GM19043 (cell line): Measurements from ENCODE around the gene WBP2.

Source experiments
- ATAC-seq: cut with Tn5 transposase; IDR thresholded peaks from one replicate; pipeline ENCODE4 v1.9.1; 2021; ENCODE audit warnings: low read depth; ENCODE audit not compliant: unreplicated experiment

Gene WBP2

DNA sequence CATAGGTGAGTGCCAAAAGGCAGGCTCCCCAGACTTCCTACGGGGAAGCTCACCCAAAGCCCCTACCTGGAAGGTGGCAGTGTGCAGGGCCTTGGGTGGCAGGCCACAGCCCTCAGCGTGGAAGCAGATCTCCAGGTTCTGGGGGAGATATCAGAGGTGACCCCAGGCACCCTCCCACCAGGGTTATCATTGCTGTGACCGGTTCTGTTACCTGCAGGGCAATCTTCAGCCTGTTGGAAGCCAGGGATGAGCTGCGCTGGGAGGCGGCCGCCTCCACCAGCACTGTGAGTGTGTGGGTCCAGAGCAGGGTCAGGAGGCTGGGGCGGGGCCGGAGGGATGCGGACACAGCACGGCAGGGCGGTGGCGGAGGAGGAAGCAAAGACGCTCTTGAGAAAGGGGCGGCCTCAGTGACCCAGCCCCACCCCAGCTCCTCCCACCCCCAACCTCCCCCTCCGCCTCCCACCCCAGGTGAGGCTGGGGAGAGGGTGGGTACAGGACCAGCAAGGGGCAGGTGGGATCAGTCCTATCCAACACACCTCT lies 24.0 kb downstream of the WBP2 start:
- ATAC-seq: no peak

DNA sequence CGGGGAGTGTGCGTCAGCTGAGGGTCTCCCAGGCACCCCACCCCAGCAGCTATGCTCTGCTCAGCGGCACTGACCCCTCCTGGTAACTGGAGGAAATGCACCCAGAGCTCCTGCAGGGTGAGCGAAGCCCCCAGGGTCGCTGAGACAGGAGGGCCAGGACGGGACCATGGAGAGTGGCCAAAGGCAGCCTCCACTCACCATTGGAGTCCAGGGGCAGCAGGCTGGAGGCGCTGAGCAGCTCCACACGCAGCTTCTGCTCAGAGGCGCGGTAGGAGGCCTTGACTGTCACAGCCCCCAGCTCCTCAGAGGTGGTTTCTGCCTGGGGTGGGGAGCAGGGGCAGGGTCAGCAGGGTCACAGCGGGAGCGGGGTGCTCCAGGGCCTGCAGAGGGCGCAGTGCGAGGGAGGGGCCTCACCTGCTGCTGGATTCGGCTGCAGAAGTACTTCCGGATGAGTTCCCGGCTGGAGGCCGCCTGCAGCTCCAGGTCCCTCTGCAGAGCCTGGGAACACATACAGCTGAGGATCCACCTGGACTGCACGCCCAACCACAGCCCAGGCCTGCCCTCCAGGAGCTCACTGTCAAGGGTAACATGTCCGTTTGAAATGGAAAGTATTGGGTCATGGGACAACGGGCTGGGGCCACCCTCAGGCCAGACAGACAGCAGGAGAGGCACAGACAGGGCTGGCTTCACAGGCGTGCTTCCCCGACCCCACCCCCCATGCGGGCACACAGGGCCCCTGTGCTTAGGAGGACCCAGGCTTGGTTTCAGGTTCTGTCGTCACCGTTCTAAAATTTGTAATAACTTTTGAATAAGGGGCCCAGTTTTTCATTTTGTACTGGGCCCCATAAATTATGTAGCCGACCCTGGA lies 24.7 kb downstream of the WBP2 start:
- no peak for ATAC-seq

DNA sequence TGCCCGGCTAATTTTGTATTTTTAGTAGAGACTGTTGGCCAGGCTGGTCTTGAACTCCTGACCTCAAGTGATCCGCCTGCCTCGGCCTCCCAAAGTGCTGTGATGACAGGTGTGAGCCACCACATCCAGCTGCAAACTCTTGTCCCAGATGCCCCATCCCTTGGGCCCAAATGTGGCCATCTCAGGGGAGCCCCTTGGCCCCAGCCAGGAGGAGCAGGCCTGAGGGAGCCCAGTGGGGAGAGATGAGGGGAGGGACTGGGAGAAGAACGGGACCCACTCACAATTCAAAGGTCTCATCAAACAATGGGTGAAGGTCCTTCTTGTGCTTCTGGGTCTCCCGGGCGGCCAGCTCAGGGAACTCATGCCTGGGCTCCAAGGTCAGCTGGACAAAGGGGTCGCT lies 25.4 kb downstream of the WBP2 start:
- ATAC-seq: no peak

DNA sequence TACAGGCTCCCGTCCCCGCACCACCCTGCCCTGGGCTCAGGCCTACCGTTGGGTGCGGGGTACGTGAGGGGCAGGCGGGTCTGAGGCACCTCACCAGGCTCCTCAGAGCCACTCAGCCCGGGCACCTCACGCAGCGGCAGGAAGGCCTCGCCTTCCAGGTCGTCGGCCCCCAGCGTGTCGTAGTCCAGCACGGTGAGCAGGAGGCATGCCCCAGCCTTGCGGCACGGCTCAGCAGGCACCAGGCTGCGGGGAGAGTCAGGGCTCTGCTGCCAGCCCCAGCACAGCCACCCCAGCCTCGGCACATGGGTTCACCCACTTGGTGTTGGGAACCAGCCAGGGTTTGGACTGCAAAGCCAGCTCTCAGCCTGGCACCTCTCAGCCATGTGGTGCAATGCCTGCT lies 26.4 kb downstream of the WBP2 start:
- ATAC-seq: no peak

DNA sequence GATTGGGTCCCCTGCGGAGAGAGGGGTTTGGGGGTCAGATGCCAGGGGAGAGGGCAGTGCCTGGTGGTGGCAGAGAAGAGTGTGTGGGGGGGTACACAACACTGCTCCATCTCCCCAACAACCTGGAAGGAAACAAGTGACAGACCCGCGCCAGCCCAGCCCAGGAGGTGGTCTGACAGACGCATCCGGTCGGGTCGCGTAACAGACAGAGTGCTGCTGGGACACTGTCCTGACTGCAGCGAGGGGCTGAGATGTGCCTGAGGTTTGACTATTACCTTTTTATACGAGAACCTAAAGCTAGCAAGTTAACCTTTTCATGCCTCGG lies 27.1 kb downstream of the WBP2 start:
- no peak for ATAC-seq

DNA sequence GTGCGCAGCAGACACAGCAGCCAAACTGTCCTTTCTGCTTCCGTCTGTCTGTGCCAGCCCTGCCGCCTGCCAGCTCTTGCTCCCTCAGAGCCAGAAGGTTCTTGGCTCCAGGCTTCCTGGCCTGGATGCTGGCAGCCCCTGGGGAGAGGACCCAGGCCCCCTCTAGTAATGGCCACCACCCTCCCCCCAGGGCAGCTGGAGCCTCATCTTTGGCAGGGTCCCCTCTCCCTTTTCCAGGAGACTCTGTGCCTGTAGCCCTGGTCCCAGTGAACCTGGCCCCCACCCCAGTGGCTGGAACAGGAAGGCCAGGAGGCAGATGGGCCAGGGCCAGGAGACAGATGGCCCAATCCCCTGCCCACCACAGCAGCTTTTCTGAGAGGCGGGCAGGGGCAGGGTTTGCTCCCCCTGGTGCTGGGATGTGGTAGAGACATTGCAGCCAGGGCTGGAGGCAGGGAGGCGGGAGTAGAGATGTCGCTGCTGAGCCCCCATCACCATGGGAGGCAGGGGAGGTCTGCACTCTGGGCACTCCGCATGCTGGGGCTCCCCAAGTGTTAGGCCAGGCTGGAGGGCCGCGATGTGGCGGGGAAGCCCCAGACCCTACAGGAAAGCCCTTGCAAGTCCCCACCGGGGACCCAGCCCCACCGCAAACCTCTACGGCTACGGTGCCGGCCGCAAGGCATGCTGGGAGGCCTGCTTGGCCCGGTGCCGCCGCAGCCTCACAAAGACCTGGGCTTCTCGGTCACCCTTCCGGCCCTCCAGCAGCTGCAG lies 27.6 kb downstream of the WBP2 start:
- ATAC-seq: no peak

DNA sequence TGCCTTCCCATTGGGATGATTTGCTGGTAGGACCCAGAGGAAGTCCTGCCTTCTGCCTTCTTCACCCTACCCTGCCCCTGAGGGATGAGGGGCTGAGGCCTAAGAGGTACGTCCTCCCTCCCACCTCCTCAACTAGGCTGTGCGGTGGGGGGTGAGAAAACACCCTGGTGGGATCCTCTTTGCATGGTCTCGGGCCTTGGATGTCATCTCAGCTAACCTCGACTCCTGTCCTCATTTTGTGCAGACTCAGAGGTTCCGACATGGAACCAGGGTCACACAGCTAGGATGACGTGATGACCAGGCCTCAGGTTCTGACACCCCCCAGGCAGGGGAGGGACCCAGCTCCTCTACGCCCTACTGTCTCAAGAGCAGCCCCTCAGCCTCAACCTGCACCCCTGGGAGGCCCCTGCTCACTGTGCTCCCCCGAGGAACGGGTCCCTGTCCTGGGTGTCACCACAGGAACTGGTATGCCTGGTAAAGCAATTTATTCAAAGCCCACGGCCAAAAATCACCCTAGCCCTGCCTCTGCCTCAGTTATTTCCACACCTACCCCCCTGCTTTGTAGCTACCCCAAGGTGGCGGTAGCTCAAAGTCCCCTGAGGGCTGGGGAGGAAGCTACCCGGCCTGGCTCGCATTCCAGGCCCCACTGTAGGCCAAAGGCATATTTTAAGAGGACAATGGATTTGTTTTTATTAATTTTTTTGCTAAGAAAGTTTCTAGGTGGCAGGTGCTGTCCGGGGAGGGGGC lies 28.4 kb downstream of the WBP2 start:
- ATAC-seq: no peak

DNA sequence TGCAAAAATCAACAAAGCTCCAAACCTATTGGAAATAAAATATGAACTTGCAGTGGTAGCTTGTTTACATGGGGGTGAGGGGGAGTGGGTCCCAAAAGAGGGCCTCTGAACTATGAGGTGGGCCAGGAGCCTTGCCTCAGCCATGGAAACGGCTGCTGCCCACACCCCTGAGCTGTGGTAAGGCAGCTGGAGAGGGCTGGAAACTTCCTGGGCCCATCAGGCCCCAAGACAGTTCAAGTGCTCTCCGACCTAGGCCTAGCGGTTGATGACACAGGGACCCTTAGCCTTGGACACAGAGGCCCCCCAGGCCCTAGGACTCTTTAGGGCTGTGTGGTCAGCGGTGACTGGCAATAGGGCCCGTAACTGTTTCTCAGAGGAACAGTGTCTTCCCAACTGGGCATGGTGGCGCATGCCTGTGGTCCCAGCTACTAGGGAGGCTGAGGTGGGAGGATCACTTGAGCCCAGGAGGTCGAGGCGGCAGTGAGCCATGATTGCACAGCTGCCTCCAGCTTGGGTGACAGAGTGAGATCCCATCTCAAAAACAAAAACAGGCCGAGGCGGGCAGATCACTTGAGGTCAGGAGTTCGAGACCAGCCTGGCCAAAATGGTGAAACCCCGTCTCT lies 29.3 kb downstream of the WBP2 start:
- no peak for ATAC-seq

DNA sequence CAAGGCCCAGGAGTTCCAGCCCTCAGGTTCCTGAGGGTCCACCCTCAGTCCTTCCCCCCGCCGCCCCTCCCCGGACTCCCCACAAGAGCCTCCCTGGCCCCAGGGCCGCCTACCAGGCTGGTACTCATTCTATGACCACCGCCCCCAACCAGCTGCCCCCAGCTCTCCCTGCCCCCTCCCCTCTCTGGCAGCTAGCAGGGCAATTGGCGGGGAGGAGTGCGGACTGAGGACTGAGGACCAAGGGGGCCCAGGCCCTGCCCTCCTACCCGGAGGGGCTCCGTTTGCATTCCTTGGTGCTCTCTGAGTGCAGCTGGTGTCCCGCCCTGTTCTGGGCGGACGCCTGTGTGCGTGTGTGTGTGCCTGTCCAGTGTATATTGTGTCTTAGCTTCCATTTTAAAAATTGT lies 30.0 kb downstream of the WBP2 start:
- no peak for ATAC-seq

DNA sequence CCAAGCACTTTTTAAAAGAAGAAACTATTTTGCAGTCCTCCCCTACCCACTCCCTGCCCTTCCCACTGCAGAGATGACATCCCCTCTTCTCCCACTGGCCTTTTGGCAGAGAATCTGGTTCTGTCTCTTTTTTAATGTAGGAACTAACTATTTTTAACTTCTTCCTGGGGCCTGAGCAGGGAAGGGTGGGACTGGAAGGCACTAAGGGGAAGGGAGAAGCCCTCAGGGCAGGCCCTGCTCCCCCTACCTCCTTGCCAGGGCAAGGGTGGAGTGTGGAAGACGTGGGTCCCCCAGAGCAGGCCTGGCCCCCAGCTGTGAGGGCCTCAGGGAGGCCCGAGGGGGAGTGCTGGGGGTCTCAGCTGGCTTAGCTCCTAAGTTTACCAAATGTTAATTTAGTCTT lies 30.5 kb downstream of the WBP2 start:
- no peak for ATAC-seq

DNA sequence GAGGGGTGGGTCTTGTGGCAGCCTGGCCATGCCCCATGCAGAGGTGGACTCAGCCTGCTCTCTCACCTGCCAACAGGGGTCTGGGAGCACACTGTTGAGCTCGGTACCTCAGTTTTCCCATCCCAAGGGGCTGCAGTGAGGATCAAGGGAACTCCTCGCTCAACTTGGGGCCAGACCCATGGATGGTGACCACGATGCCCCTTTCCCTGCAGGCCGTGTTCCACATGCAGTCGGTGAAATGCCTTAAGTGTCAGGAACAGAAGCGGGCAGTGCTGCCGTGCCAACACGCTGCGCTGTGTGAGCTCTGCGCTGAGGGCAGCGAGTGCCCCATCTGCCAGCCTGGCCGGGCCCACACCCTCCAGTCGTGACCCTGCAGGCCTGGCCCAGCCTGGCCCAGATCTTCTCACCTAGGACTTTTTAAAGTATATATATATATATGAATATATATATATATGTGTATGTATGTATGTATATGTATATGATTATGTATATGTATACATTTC lies 31.0 kb downstream of the WBP2 start:
- no peak for ATAC-seq

DNA sequence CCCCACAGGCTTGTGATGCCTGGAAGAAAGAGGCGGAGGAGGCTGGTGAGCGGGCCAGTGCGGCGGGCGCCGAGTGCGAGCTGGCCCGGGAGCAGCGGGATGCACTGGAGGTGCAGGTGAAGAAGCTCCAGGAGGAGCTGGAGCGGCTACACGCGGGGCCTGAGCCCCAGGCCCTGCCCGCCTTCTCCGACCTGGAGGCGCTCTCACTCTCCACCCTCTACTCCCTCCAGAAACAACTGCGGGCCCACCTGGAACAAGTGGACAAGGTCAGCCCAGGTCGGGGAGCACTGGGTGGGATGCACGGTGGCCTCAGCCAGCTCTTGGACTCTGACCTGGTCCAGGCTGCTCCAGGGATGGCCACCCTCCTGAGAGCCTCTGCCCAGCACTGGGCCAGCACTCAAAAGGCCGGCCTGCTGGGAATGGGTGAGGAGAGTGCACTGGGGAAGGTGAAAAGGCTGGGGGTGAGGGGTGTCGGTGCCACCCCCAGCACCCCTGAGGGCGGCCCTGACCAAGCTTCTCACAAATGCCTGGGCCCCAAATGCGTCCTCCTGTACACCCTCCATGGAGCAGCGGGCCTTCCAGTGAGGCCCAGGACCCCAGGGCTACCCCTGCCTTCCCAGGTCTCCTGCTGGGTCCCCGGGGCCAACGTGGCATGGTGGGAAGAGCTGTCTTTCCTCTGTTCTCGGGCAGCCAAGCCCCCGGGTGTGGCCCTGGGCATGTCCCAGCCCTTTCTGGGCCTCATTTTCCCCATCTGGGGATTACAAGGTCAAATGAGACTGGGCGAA lies 31.7 kb downstream of the WBP2 start:
- no peak for ATAC-seq

DNA sequence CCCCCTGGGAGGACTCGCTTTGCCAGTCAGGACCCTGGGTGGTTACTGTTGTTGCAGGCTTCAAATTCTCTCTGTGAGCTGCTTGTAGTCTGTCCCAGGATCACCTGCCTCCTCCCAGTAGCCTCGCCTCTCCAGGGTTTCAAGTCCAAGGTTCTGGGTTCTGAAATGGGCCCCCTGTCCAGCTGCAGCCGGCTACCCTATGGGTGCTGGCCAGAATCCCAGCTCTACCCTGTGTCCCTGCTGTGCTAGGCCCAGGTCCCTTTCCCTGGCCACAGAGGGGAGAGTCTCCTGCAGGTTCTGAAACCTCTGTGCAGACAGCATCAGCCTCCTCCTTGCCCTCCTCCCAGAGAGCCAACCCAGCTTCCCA lies 32.4 kb downstream of the WBP2 start:
- no peak for ATAC-seq

DNA sequence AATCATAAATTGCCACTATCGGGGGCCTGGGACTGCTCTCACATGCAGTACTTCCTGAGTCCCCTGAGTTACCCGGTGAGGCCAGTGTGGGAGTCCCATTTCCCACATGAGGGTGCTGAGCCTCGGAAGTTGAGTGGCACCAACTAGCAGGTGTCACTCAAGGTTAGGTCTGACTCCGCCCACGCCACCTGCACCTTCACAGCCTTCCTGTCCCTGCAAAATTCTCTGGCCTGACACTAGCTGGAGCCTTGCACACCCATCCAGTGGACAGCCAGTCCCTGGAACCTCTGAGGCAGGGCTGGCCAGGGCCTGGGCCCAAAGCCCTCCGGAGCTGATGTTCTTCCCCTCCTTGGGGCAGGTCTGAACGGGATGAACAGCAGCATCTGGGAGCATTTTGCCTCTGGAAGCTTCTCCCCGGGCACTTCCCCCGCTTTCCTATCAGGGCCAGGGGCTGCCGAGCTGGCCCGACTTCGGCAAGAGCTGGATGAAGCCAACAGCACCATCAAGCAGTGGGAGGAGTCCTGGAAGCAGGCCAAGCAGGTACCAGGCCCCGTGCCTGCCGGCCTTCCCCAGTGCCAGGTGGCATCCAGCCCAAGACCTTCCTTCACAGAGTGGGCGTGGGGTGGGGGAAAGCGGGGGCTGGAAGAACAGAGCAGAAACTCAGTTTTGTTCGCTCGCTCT lies 32.9 kb downstream of the WBP2 start:
- no peak for ATAC-seq

DNA sequence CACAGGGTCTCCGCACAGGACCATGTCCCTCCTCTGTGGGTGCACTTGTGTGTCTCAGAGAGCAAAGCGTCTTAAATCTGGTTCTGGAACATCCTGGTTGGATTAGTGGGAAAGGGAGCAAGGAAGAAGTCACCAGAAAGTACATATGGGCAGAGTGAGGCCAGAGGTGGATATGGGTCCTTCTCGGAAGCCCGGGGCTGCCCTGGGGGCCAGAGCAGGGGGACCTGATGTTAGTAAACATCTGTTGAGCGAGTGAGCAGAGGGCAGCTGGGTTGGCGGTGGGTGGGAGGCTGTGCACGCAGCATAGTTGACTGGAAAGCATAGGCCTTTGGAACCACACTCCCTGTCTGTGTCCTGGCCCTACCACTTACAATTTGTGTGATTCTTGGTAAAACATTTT lies 33.6 kb downstream of the WBP2 start:
- ATAC-seq: no peak

DNA sequence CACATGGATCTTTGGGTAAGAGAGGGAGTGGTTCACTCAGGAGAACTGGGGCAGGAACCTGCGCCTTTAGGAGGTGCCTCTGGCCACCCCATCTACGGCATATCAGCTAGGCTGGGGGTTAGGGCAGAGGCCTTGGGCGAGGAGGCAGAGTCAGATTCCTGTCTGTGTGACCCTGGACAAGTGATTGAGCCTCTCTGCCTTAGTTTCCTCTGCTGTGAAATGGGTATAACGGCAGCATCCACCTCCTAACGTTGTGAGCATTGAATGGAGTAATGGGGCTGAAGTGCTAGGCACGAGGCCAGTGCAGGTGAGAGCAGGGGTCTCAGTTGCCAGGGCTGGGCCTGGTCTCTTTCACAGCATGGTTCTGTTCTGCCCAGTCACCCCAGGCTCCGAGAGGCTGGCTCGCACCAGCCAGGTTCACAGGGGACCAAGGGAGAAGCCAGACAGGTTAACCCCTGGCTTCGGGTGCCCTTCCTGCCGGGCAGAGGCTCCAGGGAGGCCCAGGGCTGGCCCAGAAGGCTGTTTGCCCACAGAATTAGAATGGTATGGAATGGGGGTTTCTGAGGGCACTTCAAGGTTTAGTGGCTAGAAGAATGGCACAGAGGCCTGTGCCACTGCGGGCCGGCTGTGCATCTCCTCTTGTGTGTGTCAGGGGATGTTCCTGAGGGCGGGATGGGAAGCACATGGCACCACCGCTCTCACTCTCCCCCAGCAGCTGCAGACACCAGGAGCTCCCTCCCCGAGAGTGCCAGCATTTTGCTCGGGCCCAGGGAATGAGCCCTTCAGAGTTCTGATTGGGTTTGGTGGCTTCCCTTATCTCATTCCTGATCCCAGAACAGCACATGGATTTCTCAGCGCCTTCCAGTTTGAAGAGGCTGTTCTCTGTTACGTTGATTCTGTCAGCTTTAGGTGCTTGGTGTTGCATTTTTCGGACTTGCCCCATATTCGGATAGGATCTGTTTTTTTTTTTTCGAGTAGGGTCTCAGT lies 34.7 kb downstream of the WBP2 start:
- no peak for ATAC-seq

DNA sequence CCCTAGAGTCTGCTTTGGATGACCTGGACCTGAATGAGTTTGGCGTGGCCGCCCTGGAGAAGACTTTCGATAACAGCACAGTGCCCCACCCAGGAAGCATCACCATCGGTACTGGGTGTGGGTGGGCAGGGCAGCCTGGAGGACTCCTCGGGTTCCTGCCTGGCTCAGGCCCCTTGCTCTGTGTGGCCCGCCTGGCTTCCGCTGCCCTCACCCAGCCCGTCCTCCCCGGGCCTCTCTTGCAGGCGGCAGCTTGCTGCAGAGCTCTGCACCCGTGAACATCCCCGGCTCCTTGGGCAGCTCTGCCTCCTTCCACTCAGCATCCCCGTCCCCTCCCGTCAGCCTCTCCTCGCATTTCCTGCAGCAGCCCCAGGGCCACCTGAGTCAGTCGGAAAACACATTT lies 35.5 kb downstream of the WBP2 start:
- ATAC-seq: no peak

DNA sequence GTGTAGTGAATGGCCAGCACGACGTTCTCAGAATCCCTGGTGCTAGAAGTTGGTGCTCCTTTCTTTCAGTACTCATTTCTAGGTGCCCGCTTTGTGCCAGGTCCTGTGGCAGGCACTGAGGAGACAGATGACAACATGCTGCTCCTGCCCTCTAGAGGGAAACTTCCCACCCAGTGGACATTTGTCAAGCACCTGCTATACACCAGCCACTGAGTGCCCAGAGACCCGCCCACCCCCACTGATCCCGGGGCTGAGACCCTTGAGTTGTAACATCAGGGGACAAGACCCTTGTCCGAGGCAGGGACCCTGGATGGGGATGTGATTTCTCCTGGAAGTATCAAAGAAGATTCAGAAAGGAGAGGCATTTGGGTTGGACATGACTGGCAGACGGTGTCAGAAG lies 36.0 kb downstream of the WBP2 start:
- ATAC-seq: no peak
